HG03457 (cell line): ENCODE data around the gene MRPL16.
A peak's percentile ranks its signal among the peaks of the same experiment; 100 is the strongest.
"Not testable (repeated sequence)": the region's sequence is repeated elsewhere in the genome, so short reads cannot be mapped to it uniquely, and the experiment has no call there.

Experiments
- ATAC-seq: cut with Tn5 transposase; IDR thresholded peaks from one replicate; pipeline ENCODE4 v1.9.1; 2021; ENCODE audit warnings: moderate number of reproducible peaks; ENCODE audit not compliant: unreplicated experiment

Gene MRPL16

DNA sequence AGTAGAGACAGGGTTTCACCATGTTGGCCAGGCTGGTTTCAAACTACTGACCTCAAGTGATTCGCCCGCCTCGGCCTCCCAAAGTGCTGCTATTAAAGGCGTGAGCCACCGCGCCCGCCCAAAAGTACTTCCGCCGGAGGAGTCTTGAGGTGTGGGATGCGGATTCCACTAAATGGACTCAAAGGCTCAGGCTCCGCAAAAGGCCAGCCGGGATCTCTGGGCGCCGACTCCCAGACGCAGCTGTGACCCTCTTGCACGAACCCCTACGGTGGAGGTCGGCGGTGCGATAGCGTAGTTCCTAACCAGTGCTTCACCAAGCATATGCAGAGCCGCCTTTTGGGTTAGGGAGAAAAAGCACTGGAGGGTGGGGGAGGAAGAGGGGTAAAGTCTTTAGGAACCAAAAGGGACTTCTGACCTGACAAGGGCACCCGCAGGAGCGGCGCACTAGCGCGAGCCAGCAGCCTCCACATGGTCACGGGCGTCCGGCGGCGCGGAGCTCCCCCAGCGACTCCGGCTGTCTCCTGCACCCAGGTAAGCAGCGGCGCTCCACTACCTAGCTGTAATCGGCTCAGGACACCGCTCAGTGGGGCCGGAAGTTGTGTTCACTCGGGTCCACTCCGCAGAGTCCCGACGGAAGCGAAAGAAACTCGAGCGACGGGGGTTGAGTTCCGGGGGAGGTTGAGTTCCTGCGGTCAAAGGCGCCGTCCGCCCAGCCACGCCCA, at the start of gene MRPL16:
MRPL16 (minus strand) TSS at position 590 of the 722 bp plus-strand sequence; CDS start at position 470, 120 bp downstream.
- ATAC-seq, result peak; percentile 96

DNA sequence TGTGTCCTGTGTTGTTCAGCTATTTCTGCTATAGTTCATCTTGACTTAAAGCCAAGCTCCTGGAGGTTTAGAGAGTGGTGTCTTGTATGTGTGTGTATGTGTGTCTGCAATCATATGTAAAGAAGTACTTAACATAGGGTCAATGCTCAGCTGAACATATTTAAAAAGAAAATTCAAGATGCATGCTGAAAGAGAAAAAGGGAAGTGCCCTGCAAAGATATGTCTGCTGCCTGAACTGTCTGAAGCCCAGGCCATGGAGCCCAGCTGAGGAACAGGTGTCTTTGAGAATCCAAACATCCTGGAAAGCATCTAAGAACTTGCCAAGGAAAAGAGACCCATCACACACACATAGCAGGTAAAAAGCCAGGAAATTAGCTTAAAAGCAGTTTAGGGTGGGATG, 49.1 kb upstream of the MRPL16 start:
- ATAC-seq, result no peak

DNA sequence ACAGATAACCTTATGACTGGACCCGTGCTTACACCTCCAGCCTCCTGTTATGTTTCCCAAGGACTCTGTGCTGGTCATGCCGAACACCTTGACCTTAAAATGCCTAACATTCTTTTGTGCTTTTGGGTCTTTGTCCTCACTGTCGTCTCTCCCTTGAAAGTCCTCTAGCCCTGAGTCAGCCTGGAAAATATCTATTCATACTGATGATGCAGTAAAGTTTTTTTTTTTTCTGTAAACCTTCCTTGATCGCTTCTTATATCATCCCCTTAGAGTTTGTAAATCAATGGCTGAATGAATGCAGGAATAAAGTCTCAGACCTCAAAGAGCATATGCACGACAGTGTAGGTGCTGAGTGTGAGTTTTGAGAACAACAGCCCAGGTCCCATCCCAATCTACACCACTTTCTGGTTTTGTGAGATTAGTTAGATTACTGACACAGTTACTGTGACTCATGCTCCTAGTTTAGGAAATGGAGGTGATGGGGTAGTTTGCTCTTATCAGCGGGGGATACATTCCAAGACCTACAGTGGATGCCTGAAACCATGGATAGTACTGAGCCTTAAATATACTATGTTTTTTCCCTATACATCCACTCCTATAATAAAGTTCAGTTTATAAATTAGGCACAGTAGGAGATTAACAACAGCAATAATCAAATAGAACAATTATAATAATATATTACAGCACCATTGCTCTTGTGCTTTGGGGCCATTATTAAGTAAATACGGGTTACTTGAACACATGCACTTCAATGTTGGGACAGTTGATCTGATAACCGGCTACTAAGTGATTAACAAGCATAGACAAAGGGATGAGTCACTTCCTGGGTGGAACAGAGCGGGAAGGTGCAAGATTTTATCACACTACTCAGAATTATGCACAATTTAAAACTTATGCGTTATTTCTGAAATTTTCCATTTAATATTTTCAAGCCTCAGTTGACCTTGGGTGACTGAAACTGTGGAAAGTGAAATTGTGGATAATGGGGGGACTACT, 47.2 kb upstream of the MRPL16 start:
- no peak for ATAC-seq

DNA sequence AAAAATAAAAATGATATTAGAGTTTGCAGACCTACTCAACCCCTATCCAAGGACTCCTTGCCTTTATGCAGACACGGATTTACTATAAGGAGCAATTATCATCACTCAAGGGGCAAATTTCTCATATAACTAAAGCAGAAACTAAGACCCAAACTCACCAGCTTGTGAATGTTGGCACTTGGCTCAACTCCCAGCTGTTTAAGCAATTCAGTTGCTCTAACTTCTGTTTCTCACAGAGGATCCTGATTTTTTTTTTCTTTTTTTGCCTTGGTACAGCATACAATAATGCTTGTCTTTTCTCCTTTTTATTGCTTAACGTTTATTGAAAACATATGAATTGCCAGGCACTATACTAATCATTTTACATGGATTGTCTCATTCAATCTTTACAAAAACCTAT, 44.3 kb upstream of the MRPL16 start:
- no peak for ATAC-seq

DNA sequence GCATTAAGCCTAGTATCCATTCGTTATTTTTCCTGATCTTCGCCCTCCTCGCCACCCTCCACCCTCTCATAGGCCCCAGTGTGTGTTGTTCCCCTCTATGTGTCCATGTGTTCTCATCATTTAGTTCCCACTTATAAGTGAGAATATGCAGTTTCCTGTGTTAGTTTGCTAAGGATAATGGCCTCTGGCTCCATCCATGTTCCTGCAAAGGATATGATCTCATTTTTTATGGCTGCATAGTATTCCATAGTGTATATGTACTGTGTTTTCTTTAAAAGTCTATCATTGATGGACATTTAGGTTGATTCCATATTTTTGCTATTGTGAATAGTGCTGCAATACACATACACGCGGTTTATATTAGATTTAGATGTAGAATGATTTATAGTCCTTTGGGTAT, 40.8 kb upstream of the MRPL16 start:
- not testable (repeated sequence) for ATAC-seq

DNA sequence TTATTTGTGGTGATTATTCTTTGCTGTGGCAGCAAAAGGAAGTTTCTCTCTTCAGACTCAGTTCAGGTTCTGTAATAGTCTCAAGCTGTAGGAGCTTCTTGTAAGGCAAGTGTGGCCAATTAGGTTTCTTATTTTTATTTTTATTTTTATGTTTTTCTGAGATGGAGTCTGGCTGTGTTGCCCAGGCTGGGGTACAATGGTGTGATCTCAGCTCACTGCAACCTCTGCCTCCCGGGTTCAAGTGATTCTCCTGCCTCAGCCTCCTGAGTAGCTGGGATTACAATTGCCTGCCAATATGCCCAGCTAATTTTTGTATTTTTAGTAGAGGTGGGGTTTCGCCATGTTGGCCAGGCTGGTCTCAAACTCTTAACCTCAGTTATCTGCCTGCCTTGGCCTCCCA, 39.0 kb upstream of the MRPL16 start:
- ATAC-seq, result not testable (repeated sequence)

DNA sequence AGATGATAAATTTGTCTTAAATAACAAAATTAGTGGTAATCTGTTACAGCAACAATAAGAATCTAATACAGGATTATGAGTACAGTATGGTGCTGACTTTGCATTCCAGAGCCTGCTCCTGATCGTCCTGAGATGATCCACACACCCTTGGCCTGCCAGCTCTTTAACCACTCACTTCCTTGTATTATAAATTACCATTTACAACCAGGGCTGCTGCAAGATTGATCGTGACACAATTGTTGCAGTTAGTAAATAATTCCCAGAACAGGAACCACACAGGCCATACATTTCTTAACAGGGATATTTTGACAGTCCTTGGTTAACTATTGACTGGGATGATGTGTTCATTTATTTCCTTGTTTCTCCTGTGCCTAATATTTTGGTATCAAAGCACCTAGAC, 38.6 kb upstream of the MRPL16 start:
- no peak for ATAC-seq

DNA sequence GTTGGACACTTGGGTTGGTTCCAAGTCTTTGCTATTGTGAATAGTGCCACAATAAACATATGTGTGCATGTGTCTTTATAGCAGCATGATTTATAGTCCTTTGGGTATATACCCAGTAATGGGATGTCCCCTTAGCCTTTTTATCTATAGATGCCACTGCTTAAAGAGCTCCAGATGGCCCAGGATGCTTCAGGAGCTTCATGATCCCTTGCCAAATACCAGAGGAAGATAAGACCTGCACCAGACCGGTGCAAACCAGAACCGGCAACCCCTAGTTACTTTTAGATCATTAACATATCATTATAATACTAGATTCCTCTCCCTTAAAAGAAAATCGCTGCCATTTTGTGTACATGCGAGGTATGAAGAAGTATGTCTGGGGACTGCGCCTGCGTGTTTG, 37.9 kb upstream of the MRPL16 start:
- ATAC-seq, result not testable (repeated sequence)

DNA sequence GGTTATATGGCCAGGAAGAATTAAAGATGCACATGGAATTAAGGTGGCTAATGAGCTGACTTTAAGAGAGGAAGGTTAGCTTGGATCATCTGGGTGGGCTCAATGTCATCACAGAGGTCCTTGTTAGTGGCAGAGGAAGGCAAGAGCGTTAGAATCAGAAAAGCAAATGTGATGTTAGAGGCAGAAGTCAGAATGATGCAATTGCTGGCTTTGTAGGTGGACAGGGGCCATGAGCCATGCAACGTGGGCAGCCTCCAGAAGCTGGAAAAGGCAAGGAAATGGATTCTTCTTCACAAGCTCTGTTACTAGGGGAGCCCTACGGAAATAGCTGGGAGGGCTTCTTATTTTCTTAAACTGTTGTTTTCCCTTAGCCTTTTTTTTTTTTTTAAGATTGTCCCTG, 37.0 kb upstream of the MRPL16 start:
- no peak for ATAC-seq

DNA sequence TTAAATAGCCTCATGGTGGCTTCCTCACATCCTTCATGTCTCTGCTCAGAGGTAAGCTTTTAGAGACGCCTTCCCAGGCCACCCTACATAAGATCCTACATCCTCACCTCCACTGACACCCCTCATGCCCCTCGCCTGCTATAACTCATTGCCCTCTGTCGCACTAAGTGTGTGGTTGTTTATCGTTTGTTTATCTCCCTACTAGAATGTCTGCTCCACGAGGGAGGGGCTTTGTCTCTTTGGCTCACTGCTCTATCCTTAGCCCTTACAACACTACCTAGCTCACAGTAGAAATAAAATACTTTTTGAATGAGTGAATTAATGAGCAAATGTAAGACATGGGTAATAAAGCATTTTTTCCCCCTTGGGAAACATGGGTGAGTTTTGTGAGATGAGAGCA, 36.0 kb upstream of the MRPL16 start:
- ATAC-seq, result no peak

DNA sequence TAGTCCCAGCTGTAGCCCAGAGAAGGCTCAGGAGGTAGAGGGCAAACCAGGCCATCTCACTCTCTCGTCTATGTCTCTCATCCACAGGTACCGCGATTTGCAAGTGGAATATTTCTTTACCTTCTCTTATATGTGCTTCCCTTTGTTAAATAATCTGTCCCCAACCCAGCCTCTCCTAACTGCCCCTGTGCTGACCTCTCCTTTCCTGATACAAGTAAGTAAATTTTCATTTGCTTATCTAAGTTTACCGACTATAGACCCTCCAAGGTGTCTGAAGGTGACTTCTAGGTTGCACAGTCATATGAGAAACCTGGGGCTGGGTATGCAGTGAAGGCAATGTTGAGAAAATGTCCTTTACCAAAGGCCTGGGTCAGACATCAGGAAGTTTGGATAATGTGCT, 34.8 kb upstream of the MRPL16 start, which contains the start of gene CBLIF:
CBLIF (minus strand) TSS at position 101 of the 400 bp plus-strand sequence; CDS start at position 55, 46 bp downstream.
- ATAC-seq, result no peak

DNA sequence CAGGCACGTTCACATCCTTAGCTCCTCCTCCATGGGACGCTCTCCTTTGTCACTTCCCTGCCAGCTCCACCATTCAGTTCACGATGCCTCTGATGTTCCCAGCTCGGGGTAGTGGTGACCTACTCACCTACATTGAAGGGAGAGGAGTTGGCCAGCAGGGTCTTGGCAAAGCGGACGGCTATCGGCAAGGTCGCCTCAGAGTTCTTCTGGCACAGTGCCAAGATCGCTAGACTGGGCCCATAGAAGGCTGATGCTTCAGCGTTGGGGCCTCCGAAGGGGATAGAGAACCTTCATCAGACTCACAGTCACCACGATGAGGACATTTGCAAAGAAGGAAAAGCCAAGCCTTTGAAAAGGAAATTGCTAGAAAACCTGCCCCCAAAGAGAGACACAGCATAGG, 31.7 kb upstream of the MRPL16 start:
- ATAC-seq, result no peak

DNA sequence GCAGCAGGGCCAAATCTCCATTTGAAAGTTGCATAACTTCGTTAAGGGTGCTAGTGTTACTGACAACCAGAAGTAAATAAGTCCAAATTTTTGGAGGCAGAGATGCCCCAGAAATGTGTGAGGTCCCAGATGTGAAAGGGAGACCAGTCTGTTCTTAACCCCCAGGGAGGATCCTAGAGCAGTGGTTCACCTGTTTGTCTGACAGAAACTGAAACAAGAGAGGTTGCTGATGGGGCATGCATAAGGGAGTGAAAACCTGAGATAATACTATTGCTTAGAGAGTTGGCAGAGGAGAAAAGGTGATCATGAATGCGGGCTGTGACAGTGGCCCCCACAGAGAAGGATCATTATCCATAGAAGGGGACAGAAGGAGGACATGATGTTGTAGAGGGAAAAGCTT, 30.9 kb upstream of the MRPL16 start:
- peak; percentile 87 for ATAC-seq

DNA sequence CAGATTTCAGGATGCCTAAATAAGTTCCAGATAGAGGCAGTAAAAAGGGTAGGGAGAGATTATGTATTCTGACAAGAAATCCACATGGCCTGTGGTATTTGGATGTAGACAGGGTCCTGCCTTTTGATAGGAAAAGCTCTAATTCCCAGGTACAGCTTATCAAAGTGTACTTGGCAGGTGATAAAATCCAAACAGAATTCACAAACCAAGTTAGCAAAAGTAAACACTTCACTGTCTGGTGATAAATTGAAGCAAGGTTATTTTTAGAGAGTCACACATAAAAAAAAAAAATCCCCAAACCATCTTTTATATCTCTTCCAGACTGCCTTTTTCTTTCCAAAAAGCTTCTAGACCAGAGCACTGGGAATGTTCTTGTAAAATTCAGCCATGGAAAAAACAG, 29.0 kb upstream of the MRPL16 start:
- no peak for ATAC-seq

DNA sequence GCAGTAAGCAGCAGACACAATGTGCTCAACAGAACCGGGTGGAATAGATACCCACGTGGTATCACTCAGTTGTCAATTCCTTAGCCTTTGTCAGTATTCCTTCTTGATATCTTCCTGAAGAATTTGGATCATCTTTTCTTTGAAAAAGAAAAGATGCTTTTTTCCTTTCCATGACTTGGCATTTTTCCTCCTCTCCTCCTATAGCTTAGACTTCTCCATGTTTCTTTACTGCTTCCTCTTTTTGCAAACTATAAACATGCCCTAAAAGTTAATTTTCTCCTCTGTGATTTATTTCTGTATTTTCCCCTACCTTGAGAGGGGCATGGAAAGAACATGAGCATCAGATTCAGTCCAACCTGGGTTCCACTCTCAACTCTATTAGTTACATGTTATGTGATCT, 23.0 kb upstream of the MRPL16 start:
- ATAC-seq, result no peak

DNA sequence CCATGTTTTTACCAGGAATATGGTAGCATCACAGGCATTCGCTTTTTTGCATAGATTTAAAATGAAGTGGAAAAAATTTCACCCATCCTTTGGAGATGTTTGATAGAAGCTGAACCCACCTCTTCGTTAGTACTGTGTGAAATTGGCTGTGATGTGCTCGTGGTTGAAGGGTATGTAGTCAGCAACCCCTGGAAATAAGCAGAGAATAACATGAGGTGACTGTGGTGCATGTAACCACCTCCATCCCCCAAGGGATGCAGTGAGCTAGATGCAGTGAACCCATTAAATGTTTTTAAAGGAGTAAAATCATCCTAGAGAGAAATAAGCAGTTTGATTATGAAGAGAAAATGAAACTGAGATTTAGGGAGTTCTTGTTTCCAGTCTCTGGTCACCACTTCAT, 18.8 kb upstream of the MRPL16 start:
- no peak for ATAC-seq

DNA sequence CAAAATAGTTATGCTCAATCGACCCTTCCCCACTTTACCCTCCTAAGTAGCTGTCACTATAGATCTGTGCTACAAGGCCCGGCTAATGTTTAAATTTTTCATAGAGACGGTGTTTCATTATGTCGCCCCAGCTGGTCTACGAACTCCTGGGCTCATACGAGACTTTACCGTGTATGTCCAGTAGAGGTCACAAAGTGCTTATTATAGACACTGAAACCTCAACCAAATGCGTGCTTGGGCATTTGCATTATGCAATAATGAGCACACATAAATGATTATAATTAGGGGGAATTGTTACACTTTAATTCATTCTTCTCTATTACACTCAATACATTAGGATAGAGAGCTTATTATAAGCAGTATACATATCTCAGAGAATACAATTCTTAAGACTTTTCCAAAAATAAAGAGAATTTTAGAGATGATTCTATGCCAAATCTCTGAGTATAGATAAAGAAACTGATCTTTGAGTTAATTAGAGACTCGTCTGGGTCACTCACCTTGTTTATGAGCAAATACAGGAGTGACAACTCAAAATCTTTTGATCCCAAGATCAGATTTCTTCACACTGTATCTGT, 12.5 kb upstream of the MRPL16 start:
- ATAC-seq, result no peak

DNA sequence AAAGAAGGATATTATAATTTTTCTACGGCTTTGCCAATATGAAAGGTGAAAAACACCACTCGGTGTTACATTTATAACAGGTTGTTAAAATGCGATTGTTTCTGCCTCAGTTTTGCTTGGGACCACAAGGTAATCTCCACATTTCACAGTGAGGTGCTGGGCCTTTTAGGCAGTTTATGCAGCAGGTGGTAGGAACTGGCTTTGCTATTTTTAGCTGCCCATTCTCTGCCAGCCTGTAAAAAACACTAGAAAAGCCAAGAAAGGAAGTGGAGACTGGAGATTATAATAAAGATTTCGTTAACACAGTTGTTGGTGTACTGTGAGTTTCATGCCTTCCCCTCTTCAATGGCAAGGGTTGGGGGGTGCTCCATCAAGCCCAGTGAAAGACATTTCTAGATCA, 8.0 kb upstream of the MRPL16 start:
- no peak for ATAC-seq

DNA sequence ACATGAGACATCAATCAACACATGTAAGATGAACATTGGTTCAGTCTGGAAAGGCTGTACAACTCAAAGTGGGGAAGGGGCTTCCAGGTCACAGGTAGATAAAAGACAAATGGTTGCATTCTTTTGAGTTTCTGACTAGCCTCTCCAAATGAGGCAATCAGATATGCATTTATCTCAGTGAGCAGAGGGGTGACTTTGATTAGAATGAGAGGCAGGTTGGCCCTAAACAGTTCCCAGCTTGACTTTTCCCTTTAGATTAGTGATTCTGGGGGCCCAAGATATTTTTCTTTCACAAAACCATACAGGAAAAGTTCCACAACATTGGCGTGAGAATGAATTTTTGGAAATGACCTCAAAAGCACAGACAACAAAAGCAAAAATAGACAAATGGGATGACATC, 5.9 kb upstream of the MRPL16 start:
- not testable (repeated sequence) for ATAC-seq

DNA sequence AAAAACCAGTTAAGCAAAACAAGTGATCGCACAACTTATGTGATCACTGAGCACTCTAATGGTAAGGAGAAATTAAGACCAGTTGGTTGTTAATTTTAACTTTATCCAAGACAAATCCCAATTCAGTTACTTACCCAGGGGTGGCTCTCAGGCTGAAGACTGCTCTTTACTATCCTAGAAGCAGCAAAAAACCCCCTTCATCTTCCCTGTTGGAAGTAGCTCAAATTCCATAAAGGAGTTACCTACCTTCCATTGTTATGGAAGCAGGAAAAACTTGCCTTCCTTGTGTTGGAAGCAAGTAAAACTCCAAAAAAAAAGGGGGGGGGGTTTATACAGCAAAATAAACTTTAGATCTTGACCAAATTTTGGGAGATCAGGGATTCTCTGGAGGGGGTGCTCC, 5.2 kb upstream of the MRPL16 start:
- ATAC-seq, result no peak

DNA sequence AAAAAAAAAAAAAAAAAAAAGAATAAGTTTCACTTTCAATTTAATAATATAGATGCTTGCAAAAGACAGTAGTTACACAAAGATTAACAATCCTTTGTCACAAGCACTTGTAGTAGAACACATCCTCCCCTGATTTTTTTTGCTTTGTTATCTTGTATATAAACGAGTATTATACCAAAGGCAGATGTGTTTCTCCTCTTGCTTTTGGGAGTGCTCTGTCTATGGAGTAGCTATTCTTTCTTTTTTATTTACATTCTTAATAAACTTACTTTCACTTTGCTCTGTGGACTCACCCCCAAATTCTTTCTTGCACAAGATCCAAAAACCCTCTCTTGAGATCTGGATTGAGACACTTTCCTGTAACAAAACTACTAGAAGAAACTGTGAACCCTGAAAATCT, 3.4 kb upstream of the MRPL16 start:
- no peak for ATAC-seq

DNA sequence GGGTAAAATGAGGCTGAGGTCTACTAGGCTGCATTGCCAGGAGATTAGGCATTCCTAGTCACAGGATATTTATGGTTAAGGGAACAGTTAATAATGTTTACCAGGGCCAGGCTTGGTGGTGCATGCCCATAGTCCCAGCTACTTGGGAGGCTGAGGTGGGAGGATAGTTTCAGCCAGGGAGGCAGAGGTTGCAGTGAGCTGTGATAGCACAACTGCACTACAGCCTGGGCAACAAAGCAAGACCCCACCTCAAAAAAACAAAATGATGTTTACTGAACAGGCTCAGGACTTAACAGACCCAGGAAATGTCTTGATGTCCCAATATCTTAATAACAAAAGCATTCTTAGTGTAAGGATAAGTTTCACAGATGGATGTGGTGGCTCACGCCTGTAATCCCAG, 2.8 kb upstream of the MRPL16 start:
- ATAC-seq, result no peak
